HG02884 (cell line): ENCODE data around the gene SOX8.

Experiments used
- ATAC-seq: cut with Tn5 transposase; IDR thresholded peaks from one replicate; pipeline ENCODE4 v1.9.1; 2021; ENCODE audit warnings: mild to moderate bottlenecking, moderate library complexity; ENCODE audit not compliant: unreplicated experiment

SOX8 gene

GRCh38 chr16:972316-973002 lies 9.1 kb upstream of the SOX8 start:
- ATAC-seq = no peak

DNA sequence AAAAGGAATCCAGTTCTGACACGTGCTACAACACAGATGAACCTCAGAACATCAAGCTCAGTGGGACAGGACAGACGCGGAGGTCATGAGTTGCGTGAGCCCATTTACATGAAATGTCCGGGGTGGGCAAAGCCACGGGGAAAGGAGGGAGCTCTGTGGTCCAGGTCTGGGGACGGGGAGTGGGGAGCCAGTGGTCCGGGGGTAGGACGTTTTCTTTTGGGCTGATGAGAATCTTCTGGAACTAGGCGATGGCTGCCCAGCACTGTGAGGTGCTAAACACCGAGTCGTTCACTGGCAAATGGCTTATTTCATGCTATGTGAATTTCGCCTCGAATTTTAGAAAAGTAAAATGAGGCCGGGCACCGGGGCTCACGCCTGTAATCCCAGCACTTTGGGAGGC lies 8.2 kb upstream of the SOX8 start:
- no peak for ATAC-seq

- no peak for ATAC-seq
These were observed 7.5 kb upstream of the SOX8 start for GRCh38 chr16:974001-974601.

GRCh38 chr16:974611-975261 lies 6.8 kb upstream of the SOX8 start:
- no peak for ATAC-seq

- no peak for ATAC-seq
These were observed 6.3 kb upstream of the SOX8 start for GRCh38 chr16:975291-975690.

DNA sequence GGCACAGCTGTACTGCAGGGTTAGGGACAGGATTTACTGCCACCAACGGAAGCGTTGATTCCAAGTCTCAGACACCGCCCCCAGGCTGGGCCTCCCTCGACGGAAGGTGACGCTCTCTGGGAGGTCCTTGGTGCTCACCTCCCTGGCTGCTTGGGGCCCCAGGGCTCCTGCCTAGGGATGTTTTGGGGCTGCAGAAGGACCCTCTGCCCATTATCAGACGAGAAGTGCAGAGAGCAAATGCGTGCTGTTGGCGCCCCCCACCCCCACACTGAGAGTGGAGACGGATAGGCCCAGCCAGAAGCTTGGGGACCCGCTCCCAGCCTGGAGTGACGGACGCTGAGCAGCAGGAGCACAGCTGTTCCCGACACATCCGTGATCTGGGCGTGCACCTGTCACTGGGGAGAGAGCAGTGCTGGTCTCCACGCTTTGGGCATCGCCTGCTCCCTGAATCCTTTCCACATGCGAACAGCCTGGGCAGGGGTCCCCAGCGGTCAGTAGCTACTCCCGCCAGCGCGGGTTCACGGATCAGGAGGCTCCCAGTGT lies 5.1 kb upstream of the SOX8 start:
- no peak for ATAC-seq

DNA sequence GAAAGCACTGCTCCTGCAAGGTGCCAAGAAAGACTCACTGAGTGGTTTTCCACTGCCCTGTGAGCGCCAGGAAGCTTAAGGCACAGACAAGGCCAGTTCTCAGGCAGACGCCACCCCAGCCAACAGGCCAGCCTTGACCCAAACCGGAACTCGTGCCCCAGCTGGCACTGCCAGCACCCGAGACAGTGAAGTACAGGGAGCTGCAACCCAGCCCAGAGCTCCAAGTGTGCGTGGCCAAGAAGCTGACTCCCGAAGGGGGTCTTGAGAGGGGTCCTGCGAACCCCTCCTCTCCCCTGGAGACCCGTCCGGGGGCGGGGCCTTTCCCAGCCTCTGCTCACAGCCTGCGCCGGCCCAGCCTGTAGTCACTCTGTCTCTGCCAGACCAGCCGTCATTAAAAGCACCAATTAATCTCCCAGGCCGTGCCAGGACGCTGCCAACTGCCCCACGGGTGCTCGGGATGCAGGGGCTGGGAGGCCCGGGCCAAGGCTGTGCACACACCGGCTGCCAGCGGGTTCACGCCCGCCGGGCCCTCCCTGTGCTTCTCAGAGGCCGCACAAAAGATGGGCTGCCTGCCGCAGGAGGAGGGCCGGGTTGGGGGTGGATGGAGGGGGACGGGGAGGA lies 4.4 kb upstream of the SOX8 start:
- ATAC-seq = no peak

GRCh38 chr16:977896-978295 lies 3.7 kb upstream of the SOX8 start:
- ATAC-seq = no peak

DNA sequence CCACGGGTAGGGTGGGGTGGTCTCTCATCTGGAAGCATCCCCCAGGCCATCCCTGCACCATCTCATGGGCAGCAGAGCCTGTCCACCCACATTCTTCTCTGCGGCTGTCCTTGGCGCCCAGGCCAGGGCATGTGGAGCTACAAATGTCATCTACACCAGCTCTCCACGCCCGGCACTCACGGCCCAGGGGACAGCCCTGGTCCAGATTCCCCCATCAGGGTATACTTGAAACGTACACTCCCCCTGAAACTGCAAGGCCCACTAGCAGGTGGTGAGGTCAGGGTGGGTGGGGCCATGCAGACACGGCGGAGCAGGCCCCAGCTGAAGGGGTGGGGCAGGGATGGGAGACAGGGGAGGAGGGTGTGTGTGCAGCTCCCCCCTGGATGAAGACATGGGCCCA lies 3.2 kb upstream of the SOX8 start:
- no peak for ATAC-seq

DNA sequence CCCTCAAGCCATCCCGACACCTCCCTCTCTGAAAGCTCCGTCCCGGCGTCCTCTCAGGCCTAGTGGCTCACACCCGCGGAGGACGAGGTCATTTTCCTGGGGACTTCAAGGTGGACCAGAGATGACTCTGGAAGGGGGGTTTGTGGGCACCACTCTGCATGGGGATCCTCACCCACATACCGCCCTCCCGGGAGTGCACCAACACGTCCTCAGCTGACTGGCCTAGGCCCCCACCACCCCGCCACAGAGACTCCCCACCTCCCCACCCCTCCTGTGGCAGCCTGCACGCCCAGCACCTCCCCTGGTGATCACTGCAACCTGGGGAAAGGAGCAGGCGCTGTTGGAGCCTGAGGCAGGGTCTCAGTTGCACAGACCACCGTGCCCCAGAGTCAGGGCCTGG lies 2.4 kb upstream of the SOX8 start:
- no peak for ATAC-seq

DNA sequence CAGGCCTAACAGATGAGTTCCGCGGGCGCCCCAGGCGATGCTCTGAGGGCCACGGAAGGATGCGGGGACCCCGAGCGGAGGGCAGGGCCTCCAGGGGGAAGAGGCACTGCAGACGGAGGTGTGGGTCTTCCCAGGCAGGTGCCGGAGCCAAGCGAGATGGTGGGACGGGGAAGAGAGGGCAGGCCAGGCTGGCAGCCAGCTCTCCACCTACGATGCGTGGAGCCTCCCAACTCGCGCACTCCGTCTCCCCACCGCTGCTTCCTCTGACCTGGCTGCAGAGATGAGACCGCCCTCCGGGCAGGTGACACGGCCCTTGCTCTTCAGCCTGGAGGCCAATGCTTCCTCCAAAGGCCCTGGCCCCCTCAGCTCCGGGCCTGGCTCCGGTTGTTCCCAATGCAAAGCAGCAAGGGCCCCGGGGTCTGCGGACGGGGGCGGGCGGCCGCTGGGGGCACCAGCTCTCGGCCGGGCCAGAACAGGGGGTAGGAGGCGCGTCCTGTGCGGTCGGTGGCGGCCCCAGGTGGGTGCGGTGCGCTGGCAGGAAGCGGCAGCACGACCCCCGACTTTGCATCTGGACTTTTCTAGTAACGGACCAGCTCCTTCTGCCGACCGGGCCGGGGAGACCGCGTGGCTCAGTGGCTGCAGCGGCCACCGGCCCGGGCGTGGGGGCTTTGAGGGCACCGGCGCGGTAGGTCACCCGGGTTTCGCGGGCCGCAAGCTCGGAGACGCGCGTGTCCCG lies 1.5 kb upstream of the SOX8 start:
- ATAC-seq = no peak

DNA sequence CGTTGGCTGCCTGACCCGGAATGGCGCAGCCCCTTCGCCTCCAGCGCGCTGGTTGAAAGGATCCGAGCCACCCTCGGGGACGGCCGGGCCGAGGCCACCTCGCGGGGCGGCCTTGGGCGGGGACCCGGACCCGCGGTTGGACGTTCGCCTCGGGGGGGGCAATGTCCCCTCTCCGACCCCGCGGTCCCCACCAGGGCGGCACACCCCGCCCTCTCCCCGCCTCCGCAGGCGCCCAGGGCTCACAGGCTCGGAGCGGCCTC lies 1.0 kb upstream of the SOX8 start:
- no peak for ATAC-seq

- no peak for ATAC-seq
These were observed 824 bp downstream of the SOX8 start for GRCh38 chr16:982145-983043.

DNA sequence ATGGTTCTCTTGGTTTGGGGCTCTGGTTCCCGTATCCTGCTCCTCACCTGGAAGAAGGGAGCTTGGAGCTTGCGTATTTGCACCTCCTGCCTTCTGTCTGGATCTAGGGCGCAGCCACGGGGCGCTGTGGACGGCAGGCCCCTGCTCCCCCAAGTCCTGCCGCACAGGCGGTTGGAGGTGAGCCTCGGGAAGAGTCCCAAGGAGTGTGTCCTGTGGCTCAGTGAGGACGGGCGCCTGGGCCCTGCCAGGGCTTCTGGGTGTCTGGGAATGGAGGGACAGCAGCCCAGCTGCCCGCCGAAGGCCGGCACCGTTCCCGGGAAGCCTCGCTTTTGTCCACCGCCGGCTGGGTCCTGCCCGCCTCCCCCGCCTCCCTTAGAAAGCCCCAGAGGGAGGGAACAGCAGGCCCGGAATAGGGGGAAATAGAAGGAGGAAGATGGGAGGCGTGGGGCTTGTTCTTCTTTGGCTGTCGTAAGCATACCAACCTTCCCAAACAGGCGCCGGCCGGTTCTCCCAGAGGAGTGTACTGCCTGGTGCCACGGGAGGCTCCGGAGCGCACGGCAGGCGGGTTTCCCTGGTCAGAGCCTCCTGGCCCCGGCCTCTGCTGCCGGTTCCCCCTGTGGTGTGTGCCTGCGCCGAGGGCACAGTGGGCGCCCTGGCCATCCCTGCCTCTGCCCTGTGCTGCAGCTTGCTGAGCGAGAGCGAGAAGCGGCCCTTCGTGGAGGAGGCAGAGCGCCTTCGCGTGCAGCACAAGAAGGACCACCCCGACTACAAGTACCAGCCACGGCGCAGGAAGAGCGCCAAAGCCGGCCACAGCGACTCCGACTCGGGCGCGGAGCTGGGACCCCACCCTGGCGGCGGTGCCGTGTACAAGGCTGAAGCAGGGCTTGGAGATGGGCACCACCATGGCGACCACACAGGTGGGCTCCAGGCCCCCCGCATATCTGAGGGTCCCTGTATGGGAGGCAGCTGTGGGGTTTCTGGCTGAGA lies 1.8 kb downstream of the SOX8 start:
- ATAC-seq = no peak

- no peak for ATAC-seq
These were observed 2.6 kb downstream of the SOX8 start for GRCh38 chr16:984121-984694.

GRCh38 chr16:984736-985636 lies 3.4 kb downstream of the SOX8 start:
- ATAC-seq = no peak

- ATAC-seq = no peak
These were observed 4.3 kb downstream of the SOX8 start for GRCh38 chr16:985646-986400.
